Fibroblast of the conjunctiva (primary cell): ENCODE data around the gene HTR7.

ENCODE experiments used
- DNase-seq: peaks from one replicate; pipeline ENCODE4 v3.0.0-alpha.2; 2010; ENCODE audit warnings: low read depth

The HTR7 gene

DNA sequence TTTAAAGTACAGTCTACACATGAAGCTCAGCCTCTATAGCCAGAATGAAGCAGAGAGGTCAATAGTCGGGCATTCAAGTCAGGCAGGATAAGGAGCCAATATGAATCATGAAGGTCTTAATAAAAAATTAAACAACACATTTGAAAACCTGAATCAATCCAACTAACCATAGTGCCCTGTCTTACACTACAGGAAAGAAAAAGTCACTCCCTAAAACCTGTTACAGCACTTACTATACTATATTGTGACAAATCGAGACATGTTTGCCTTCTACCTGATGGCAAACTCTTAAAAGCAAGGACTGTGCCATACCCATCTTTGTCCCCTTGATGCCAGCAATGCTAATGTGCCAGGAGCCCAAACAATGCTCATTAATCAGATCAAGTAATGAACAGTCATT is 117.6 kb downstream of the HTR7 start:
- no peak for DNase-seq

DNA sequence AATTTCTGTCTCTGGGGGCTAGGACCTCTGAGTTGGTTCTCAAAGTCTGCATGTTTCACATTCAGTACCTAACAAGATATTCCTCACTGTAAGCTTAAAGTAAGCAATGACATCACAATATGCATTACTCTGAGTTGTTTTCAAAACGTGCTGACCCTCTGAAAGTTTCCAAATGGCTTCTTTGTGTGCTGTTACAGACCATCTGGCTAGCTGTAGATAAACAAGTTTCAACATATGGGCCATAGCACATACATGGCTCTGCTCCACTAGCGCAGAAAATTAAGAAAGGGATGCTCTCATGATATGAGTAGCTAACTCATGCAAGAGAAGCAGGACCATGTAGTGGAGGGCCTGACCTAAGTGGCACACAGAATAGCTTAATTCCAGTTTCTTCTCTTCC is 119.0 kb downstream of the HTR7 start:
- no peak for DNase-seq

DNA sequence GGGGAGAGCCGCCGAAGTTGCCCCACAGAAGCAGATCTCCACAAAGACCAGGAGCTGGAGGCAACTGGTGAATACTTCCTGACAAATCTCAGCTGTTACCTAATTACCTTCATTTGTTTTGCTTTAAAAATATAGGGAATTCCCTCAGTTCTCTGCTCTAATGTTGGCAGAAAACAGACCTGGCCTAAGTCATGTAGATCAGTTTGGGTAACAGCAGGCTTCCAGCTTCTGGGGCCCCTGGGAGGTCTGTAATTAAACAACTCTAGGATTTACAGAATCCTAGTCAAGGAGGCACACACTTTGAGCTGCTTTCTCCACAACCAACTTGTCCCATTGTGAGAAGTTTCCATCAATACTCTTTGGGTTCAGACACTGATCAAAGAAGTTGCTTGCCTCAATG is 123.4 kb downstream of the HTR7 start:
- no peak for DNase-seq

DNA sequence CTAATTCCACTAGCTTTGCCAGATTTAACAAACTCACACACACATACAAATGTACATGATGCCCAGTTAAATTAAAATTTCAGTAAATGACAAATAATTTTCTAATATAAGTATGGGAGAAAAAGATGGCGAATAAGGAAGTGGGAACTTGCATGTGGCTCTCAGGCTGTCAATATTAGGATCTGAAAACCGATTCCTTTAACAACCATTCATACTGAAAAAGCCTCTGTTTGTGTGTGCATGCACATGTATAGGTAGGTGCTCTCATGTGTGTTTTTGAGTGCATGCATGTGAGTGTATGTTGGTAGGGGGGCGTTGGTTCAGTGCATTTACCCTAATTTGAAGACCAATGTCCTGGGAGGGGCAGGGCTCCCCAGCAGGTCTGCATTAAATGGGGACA is 125.3 kb downstream of the HTR7 start:
- no peak for DNase-seq

DNA sequence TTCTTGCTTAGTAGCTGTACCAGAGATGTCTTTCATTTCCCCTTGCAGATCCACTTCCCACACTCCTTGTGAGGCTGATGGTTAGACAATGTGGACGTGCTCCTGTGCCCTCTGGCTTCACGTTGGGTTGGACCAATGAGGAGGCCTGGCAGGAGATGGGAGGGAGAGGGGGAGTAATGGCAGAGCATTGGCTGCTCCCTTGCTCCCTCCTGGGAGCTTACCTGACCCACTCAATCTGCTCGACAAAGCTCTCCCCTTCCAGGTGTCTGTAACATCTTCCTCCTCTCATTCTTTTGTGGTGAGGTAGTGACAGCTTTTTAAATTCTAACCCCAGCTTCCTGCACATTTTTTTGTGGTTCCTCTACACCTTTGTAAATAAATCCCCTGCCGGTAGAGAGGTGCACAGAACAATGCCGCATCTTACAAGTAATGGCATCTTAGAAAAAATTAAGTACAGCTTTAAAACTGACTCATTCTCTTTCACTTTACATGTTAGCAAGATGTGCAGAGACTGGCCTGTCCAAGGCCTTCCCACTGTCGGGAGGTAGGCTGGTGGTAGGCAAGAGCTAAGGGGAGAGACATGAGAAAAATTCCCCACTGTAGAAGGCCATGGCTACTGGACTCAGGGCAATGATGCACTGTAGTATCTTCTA is 134.3 kb downstream of the HTR7 start:
- no peak for DNase-seq

DNA sequence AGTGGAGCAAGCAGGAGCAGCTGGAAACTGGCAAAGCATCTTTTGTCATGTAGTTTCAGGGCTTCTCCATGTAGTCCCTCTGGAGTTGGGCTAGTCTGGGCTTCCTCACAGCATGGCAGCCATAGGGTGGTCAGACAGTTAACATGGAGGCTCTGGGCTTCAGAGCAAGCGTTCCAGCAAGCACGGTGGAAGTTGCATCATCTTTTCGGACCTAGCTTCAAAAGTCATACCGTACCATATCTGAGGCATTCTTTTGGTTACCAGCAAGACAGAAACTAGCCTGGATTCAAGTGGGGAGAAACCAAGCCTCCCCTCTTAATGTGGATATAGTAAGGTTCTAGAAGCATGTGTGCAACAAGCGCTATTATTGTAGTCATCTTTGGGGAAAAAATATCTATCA is 135.0 kb downstream of the HTR7 start:
- no peak for DNase-seq

DNA sequence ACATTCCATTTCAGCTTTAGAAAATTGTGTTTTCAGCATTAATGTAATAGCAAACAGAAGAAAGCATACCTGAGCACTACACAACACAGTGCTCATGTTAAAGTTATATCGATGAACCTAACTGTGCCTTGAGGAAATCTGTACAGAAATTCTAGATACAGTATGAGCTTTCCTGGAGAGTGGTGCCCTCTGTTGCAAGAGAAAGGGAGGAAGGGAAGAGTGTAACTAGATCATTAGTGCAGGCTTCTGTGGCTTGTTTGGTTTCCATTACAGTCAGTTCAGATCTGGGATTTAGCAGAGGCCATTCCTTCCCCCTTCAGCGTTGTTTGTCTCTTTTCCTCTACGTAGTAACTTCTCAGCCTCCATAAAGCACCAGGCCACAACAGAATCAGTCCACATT is 139.7 kb downstream of the HTR7 start:
- no peak for DNase-seq

DNA sequence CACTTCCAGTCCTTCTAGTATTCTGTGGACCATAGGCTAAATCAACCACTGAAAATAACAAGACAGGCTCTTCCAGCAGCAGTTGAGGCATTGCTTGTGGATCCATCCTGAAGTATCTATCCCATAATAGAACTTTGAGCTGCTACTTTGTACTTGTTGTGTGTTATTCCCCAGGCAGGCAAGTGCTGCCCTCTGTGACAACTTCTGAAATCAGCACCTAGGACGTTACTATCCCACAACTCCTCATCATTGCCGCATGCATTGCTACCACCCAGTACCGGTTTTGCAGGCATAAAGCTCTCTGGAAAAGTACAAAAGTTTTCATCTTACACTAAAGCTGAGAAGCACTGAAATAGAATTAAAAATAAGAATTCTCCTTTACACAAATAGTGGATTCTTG is 145.3 kb downstream of the HTR7 start:
- no peak for DNase-seq

DNA sequence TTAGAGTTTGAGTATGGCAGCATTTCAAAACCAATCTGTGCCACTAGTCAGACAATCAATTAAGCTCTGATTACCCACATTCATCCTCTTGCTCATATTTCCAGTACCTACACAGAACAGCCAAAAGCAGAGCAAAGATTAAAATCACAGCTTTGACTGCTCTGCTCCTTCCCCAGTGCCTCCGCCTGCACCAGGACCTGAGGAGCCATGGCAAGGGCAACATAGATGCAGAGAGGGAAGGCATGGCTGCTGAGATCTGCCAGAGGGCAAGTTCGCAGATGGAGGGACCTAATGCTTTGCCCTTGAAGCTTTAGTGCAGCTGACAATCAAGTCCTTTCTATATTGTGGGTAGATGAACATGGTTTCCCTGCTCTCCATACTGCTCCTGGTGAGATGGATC is 148.1 kb downstream of the HTR7 start:
- DNase-seq, result no peak

DNA sequence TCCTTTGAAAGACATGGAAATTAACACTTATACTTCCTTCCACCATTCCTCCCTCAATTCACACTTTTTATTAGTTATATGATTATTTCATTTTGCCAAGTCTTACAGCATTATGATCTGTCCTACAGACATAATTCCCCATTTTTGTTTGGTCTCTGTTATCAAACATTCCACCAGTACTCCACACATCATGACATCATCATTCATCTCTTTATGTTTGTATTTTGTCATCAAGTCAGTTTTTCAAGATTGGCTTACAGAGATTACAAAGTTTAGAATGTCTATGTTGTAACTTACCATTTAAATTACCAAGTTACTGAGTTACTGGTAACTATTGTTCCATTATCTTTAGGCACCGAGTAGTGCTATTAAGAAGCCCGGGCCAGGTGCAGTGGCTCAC is 150.2 kb downstream of the HTR7 start:
- DNase-seq, result no peak

DNA sequence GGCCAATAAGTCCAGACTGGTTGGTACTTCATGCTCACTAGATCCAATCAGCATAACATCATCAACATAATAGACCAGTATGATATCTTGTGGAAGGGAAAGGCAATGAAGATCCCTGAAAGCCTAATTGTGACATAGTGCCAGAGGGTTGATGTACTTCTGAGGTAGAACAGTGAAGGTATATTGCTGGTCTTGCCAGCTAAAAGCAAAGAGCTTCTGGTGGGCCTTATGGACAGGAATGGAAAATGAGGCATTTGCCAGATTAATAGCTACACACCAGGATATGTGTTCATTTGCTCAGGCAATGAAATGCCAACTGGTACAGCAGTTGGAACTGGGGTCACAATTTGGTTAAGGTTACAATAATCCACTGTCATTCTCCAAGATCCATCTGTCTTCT is 156.4 kb downstream of the HTR7 start:
- DNase-seq, result no peak

DNA sequence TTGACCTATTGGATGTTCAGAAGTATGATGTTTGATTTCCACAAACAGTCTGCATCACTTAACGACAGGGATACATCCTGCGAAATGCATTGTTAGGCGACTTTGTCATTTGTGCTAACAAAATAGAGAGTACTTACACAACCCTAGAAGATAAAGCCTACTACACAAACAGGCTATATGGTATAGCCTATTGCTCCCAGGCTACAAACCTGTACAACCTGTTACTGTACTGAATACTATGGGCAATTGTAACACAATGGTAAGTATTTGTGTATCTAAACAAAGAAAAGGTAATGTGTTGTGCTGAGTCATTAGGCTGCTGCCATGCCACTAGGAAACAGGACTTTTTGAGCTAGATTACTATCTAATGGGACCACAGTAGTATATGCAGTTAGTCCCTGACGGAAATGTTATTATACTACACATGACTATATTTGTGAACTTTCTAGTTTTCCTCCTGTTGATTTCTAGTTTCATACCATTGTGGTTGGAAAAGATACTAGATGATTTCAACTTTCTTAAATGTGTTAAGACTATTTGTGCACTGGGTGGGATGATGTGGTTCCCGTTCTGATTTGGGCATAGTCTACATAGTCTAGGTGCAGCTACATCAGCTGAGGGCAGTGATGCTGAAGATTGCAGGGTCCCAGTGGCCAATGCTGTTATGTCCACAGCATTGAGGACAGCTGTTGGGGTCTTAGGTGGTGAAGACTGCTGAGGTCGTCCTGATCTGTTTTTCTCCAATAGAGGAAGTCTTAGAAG is 161.7 kb downstream of the HTR7 start:
- no peak for DNase-seq
